ENCODE data around the gene SARDH. TPM values are rescaled to one million over a fixed set of nuclear protein-coding genes. Genes with fewer than 3 reads are reported as not detected.

Gene SARDH
- total RNA-seq, 1 experiment from 2014 or later, result 5.3 TPM

- Histone ChIP-seq H3T11ph (ENCODE audit: low read length) (no peak overlapping the region), H2BK120ac (ENCODE audit: low read depth, low read length, poor library complexity, severe bottlenecking) (no peak overlapping the region), H4K8ac (replicated peaks; ENCODE audit: insufficient read length, low read depth, low read length) (no peak overlapping the region), H3K27ac (ENCODE audit: insufficient read length, low read depth, low read length) (no peak overlapping the region), H3K14ac (ENCODE audit: insufficient read depth, low read length) (peak overlapping the region; percentile 39), H3K79me1 (ENCODE audit: insufficient read depth, low read depth, low read length, poor library complexity, severe bottlenecking) (no peaks in the 10 kb centered on the region), H3K56ac (ENCODE audit: insufficient read length, low read depth, low read length) (no peak overlapping the region), H3K4ac (ENCODE audit: low read depth, low read length) (no peak overlapping the region), H2BK15ac (ENCODE audit: low read depth, low read length) (no peak overlapping the region), H3K23me2 (ENCODE audit: insufficient read length, low read depth, low read length, poor library complexity, severe bottlenecking) (peaks cover 2% of the 10 kb centered on the region), H2AK5ac (ENCODE audit: insufficient read length, low read length) (no peak overlapping the region), H3K9ac (ENCODE audit: extremely low read depth, insufficient read length, low read length) (no peak overlapping the region), H2BK12ac (ENCODE audit: insufficient read length, low read depth, low read length) (no peak overlapping the region), H3K23ac (ENCODE audit: insufficient read length, low read depth, low read length) (no peak overlapping the region), H4K91ac (ENCODE audit: insufficient read length, low read depth, low read length) (no peak overlapping the region), H3K9me3 (ENCODE audit: control insufficient read depth, low read depth, low read length) (no peaks in the 10 kb centered on the region), H3K79me2 (ENCODE audit: insufficient read depth, low read length) (no peaks in the 10 kb centered on the region), H2BK20ac (ENCODE audit: low read depth, low read length, poor library complexity, severe bottlenecking) (no peak overlapping the region), H4K5ac (ENCODE audit: insufficient read length, low read depth, low read length) (no peak overlapping the region), H3K4me2 (ENCODE audit: insufficient read depth, insufficient read length, low read length) (no peak overlapping the region), H3K27me3 (ENCODE audit: insufficient read depth, low read length) (no peaks in the 10 kb centered on the region), H3K18ac (ENCODE audit: insufficient read length, low read depth, low read length) (no peak overlapping the region), H2AFZ (ENCODE audit: low read length) (no peak overlapping the region), H4K20me1 (ENCODE audit: control insufficient read depth, insufficient read depth, insufficient read length) (no peaks in the 10 kb centered on the region), H2BK5ac (ENCODE audit: insufficient read length, low read length) (no peak overlapping the region), H3K4me1 (ENCODE audit: insufficient read depth, low read length) (no peaks in the 10 kb centered on the region)
- TF ChIP-seq CTCF (conservative IDR thresholded peaks at IDR 0.05), result no peak
- Mint-ChIP-seq H3K9me3 (no peaks in the 10 kb centered on the region), H3K36me3 (ENCODE audit: insufficient read depth in 1 of 3, low read depth in 3 of 3) (no peaks in the 10 kb centered on the region), H3K27ac (peak overlapping the region in 2 of 3 experiments; percentile 35 to 57; a peak in 2 of 7 replicates), H3K4me1 (peaks cover 12 to 22% of the 10 kb centered on the region in 2 experiments), H3K27me3 (ENCODE audit: low read depth) (no peaks in the 10 kb centered on the region; the same call in 1 of the 2 replicates), H3K4me3 (no peak overlapping the region; a peak in 1 of 5 replicates)
- no CpG with 5 or more reads among the region's 25 CpGs for WGBS (ENCODE audit: extremely low coverage, insufficient read length, low lambda C conversion rate)
- DNase-seq, result peak; percentile 34
These were observed 24.8 kb downstream of the SARDH start for GRCh38 chr9:133713150-133713959.

Data from H9 (cell line).